Measurements from ENCODE around the gene LRIG2. TPM values are rescaled to one million over a fixed set of nuclear protein-coding genes. Genes with fewer than 3 reads are reported as not detected.
"Not testable (repeated sequence)": the region's sequence is repeated elsewhere in the genome, so short reads cannot be mapped to it uniquely, and the experiment has no call there.

The LRIG2 gene, protein sequence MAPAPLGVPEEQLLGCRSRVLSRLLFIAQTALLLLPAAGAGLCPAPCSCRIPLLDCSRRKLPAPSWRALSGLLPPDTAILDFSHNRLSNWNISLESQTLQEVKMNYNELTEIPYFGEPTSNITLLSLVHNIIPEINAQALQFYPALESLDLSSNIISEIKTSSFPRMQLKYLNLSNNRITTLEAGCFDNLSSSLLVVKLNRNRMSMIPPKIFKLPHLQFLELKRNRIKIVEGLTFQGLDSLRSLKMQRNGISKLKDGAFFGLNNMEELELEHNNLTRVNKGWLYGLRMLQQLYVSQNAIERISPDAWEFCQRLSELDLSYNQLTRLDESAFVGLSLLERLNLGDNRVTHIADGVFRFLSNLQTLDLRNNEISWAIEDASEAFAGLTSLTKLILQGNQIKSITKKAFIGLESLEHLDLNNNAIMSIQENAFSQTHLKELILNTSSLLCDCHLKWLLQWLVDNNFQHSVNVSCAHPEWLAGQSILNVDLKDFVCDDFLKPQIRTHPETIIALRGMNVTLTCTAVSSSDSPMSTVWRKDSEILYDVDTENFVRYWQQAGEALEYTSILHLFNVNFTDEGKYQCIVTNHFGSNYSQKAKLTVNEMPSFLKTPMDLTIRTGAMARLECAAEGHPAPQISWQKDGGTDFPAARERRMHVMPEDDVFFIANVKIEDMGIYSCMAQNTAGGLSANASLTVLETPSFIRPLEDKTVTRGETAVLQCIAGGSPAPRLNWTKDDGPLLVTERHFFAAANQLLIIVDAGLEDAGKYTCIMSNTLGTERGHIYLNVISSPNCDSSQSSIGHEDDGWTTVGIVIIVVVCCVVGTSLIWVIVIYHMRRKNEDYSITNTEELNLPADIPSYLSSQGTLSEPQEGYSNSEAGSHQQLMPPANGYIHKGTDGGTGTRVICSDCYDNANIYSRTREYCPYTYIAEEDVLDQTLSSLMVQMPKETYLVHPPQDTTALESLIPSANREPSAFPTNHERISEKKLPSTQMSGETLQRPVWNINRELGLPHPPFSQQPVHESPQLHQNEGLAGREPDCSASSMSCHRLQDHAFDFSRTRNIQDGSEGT
- total RNA-seq (31.1 TPM), polyA plus RNA-seq (1 to 10 TPM; 2.4 to 6.5 (median 4.5) TPM)

DNA sequence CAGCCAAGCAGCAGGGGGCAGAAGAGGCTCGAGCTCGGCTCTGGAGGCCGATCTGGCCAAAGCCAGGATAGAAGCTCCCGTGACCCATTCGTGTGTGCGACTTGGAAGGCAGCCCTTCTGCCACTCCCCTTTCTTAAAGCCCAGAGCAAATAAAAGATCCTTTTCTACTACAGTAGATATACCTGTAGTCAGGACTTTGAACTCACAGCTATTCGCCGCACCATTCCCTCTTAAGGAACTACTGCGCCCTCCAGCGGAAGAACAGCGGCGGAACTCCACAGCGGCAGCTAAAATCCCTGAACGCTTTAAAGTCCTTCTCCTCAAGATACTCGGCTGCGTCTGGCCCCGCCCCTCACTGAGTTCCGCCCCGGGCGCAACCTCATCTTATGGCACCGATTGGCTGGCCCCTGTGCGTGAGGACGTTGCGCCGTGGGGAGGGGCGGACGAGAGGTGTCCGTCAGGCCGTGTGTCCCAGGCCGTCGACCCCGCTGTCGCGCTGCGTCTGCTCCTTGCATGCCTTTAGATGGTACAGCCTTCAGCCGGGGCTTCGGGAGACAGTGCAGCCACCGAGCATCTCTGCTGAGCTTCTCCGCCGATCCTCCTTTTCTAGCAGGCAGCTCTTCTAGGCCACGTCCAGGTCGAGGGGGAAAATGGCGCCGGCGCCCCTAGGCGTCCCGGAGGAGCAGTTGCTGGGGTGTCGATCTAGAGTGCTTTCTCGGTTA is at the start of gene LRIG2:
TSS of gene LRIG2 (plus strand) at position 442 of the 722 bp plus-strand sequence. CDS start at position 651, 209 bp downstream.
- DNase-seq = peak; percentile 96 to 99 (median 96)
- Mint-ChIP-seq H3K36me3 (peaks cover 6% of the 10 kb centered on the region), H3K4me1 (peaks cover 19 to 53% (median 30%) of the 10 kb centered on the region in 4 donors), H3K4me3 (peak within 1 kb of the TSS; percentile 97 to 99 (median 98)), H3K27me3 (no peaks in the 10 kb centered on the region), H3K9me3 (no peaks in the 10 kb centered on the region), H3K27ac (peak within 1 kb of the TSS; percentile 84 to 98 (median 96))
- Histone ChIP-seq H3K36me3 (ENCODE audit: control insufficient read depth, insufficient read depth, low read length) (no peaks in the 10 kb centered on the region), H3K9me3 (ENCODE audit: control insufficient read depth in 2 of 2, low read length in 2 of 2) (no peaks in the 10 kb centered on the region), H3K27ac (ENCODE audit: insufficient read depth, low read length, poor library complexity, severe bottlenecking) (peak within 1 kb of the TSS; percentile 86), H3K4me1 (ENCODE audit: control insufficient read depth, insufficient read depth, low read length, poor library complexity, severe bottlenecking) (peaks cover 36% of the 10 kb centered on the region), H3K4me3 (ENCODE audit: low read depth, low read length) (peak within 1 kb of the TSS; percentile 90), H3K27me3 (ENCODE audit: control insufficient read depth, insufficient read depth, low read length) (no peaks in the 10 kb centered on the region)
- ATAC-seq (ENCODE audit: low read depth in 2 of 2) = peak; percentile 96 to 97

DNA sequence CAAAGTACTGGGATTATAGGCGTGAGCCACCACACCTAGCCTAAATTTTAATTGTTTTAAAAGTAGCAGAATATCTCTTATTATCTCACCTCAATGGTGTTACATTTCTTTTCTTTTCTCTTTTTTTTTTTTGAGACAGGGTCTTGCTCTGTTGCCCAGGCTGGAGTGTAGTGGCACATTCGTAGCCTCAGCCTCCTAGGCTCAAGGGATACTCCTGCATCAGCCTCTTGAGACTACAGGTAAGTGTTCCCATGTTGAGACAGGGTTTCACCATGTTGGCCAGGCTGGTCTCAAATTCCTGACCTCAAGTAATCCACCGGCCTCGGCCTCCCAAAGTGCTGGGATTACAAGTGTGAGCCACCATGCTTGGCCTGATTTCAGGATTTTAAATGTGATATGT is 49.7 kb upstream of the LRIG2 start:
- H3K4me3 Mint-ChIP-seq, DNase-seq, H3K27me3 Mint-ChIP-seq: not testable (repeated sequence)

GRCh38 chr1:113027007-113027406 is 46.0 kb upstream of the LRIG2 start:
- H3K4me3 ChIP-seq (ENCODE audit: low read depth, low read length) = no peak overlapping the region
- Mint-ChIP-seq H3K27me3 (no peaks in the 10 kb centered on the region), H3K36me3 (peaks cover 4% of the 10 kb centered on the region), H3K4me3 (no peak overlapping the region), H3K9me3 (no peaks in the 10 kb centered on the region), H3K4me1 (peaks cover 4 to 10% (median 5%) of the 10 kb centered on the region in 4 donors), H3K27ac (peak overlapping the region in 1 of 3 donors; percentile 49)
- no peaks in the 10 kb centered on the region for H3K27me3 ChIP-seq (ENCODE audit: control insufficient read depth, insufficient read depth, low read length)
- no peaks in the 10 kb centered on the region for H3K9me3 ChIP-seq (ENCODE audit: control insufficient read depth in 2 of 2, low read length in 2 of 2)
- no peak for DNase-seq
- no peaks in the 10 kb centered on the region for H3K36me3 ChIP-seq (ENCODE audit: control insufficient read depth, insufficient read depth, low read length)
- no peaks in the 10 kb centered on the region for H3K4me1 ChIP-seq (ENCODE audit: control insufficient read depth, insufficient read depth, low read length, poor library complexity, severe bottlenecking)
- no peak overlapping the region for H3K27ac ChIP-seq (ENCODE audit: insufficient read depth, low read length, poor library complexity, severe bottlenecking)
- no peak for ATAC-seq (ENCODE audit: low read depth in 2 of 2)

More for the DNA sequence above, 49.7 kb upstream of the LRIG2 start:
- not testable (repeated sequence) for H3K4me1 Mint-ChIP-seq; H3K4me1 ChIP-seq (ENCODE audit: control insufficient read depth, insufficient read depth, low read length, poor library complexity, severe bottlenecking); H3K27ac ChIP-seq (ENCODE audit: insufficient read depth, low read length, poor library complexity, severe bottlenecking); H3K36me3 Mint-ChIP-seq; H3K27me3 ChIP-seq (ENCODE audit: control insufficient read depth, insufficient read depth, low read length); H3K27ac Mint-ChIP-seq; H3K4me3 ChIP-seq (ENCODE audit: low read depth, low read length); H3K9me3 ChIP-seq (ENCODE audit: control insufficient read depth in 2 of 2, low read length in 2 of 2); H3K9me3 Mint-ChIP-seq; H3K36me3 ChIP-seq (ENCODE audit: control insufficient read depth, insufficient read depth, low read length); ATAC-seq (ENCODE audit: low read depth in 2 of 2)

DNA sequence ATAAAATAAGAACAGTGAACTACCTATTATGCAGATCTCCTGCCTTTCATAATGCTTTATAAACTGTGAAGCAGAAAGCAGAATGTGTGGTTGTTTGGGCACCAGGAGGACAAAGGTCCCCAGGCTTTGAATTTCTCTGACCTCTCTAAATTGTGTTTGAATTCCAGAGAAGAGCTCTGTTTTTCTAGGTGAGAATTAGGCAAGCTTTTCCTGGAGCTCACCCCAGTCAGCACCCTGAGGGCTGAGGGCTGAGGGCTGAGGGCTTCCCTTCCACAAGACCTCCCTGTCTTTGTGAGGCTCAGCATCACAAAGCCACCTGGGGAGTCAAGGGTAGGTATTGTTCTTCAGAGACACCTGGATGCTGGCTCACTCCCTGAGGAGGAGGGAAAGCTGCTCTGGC is 45.5 kb upstream of the LRIG2 start:
- Histone ChIP-seq H3K4me3 (ENCODE audit: low read depth, low read length) (no peak overlapping the region), H3K36me3 (ENCODE audit: control insufficient read depth, insufficient read depth, low read length) (no peaks in the 10 kb centered on the region), H3K27me3 (ENCODE audit: control insufficient read depth, insufficient read depth, low read length) (no peaks in the 10 kb centered on the region), H3K4me1 (ENCODE audit: control insufficient read depth, insufficient read depth, low read length, poor library complexity, severe bottlenecking) (no peaks in the 10 kb centered on the region), H3K27ac (ENCODE audit: insufficient read depth, low read length, poor library complexity, severe bottlenecking) (no peak overlapping the region), H3K9me3 (ENCODE audit: control insufficient read depth in 2 of 2, low read length in 2 of 2) (no peaks in the 10 kb centered on the region)
- Mint-ChIP-seq H3K9me3 (no peaks in the 10 kb centered on the region), H3K4me3 (no peak overlapping the region), H3K27ac (peak overlapping the region in 2 of 3 donors; percentile 49 to 56), H3K36me3 (peaks cover 4% of the 10 kb centered on the region), H3K4me1 (peaks cover 4 to 10% (median 5%) of the 10 kb centered on the region in 4 donors), H3K27me3 (no peaks in the 10 kb centered on the region)
- ATAC-seq (ENCODE audit: low read depth in 2 of 2) (no peak), DNase-seq (no peak)

DNA sequence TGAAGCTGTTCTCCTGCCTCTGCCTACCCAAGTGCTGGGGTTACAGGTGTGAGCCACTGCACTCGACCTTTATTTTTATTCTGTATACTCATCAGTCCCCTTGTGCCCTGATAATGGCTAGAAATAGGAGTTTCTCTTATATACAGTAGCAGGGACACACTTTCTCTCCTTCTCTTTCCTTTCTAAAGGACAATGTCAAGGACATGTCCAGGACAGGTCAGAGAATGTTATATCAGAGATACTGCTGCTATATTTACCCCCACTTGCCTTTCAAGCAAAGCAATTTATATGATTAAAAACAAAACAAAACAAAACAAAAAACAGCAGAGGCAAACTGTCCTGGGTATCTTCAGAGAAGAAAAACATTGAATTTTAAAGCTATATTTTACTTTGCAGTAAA is 43.2 kb upstream of the LRIG2 start:
- no peak overlapping the region for H3K27ac ChIP-seq (ENCODE audit: insufficient read depth, low read length, poor library complexity, severe bottlenecking)
- no peak overlapping the region for H3K4me3 ChIP-seq (ENCODE audit: low read depth, low read length)
- Mint-ChIP-seq H3K36me3 (no peaks in the 10 kb centered on the region), H3K4me1 (peaks cover 4 to 10% (median 5%) of the 10 kb centered on the region in 4 donors), H3K4me3 (no peak overlapping the region), H3K27me3 (no peaks in the 10 kb centered on the region), H3K9me3 (no peaks in the 10 kb centered on the region), H3K27ac (no peak overlapping the region)
- ATAC-seq (ENCODE audit: low read depth in 2 of 2) = no peak
- no peaks in the 10 kb centered on the region for H3K27me3 ChIP-seq (ENCODE audit: control insufficient read depth, insufficient read depth, low read length)
- H3K9me3 ChIP-seq (ENCODE audit: control insufficient read depth in 2 of 2, low read length in 2 of 2) = no peaks in the 10 kb centered on the region
- no peak for DNase-seq
- no peaks in the 10 kb centered on the region for H3K4me1 ChIP-seq (ENCODE audit: control insufficient read depth, insufficient read depth, low read length, poor library complexity, severe bottlenecking)
- no peaks in the 10 kb centered on the region for H3K36me3 ChIP-seq (ENCODE audit: control insufficient read depth, insufficient read depth, low read length)

- peaks cover 0 to 1% (median 0%) of the 10 kb centered on the region in 7 donors for H3K9me3 Mint-ChIP-seq
- H3K36me3 Mint-ChIP-seq = no peaks in the 10 kb centered on the region
- no peaks in the 10 kb centered on the region for H3K4me1 ChIP-seq (ENCODE audit: control insufficient read depth, insufficient read depth, low read length, poor library complexity, severe bottlenecking)
- H3K4me3 ChIP-seq (ENCODE audit: low read depth, low read length) = no peak overlapping the region
- no peaks in the 10 kb centered on the region for H3K27me3 ChIP-seq (ENCODE audit: control insufficient read depth, insufficient read depth, low read length)
- peak in 1 of 3 donors; percentile 29 for DNase-seq
- H3K9me3 ChIP-seq (ENCODE audit: control insufficient read depth in 2 of 2, low read length in 2 of 2) = no peaks in the 10 kb centered on the region
- no peak overlapping the region for H3K4me3 Mint-ChIP-seq
- no peak for ATAC-seq (ENCODE audit: low read depth in 2 of 2)
- no peaks in the 10 kb centered on the region for H3K36me3 ChIP-seq (ENCODE audit: control insufficient read depth, insufficient read depth, low read length)
- H3K27ac ChIP-seq (ENCODE audit: insufficient read depth, low read length, poor library complexity, severe bottlenecking) = no peak overlapping the region
- H3K4me1 Mint-ChIP-seq = peaks cover 4 to 10% (median 5%) of the 10 kb centered on the region in 4 donors
- H3K27me3 Mint-ChIP-seq = no peaks in the 10 kb centered on the region
- peak overlapping the region in 2 of 3 donors; percentile 28 to 33 for H3K27ac Mint-ChIP-seq
These were observed 41.6 kb upstream of the LRIG2 start for GRCh38 chr1:113031171-113031933.

Data from CD4-positive, CD25-positive, alpha-beta regulatory T cell (primary cell).